ENCODE measurements around the gene CASP4. TPM values are rescaled to one million over a fixed set of nuclear protein-coding genes. Genes with fewer than 3 reads are reported as not detected.

CASP4 gene
- total RNA-seq: not detected in 2 replicates
- long read RNA-seq: 0 reads

- no peak for DNase-seq (ENCODE audit: low read depth, low spot score)
- H3K9me3 Mint-ChIP-seq: peaks cover 7% of the 10 kb centered on the region
- no peaks in the 10 kb centered on the region for H3K27me3 Mint-ChIP-seq (ENCODE audit: low read depth)
- no peaks in the 10 kb centered on the region for H3K36me3 Mint-ChIP-seq (ENCODE audit: low read depth)
- no peak within 1 kb of the TSS for H3K4me3 Mint-ChIP-seq
- no peaks in the 10 kb centered on the region for H3K4me1 Mint-ChIP-seq
- no peak for TF ChIP-seq CTCF (conservative IDR thresholded peaks at IDR 0.05)
- H3K27ac Mint-ChIP-seq (ENCODE audit: unreplicated experiment): no peak within 1 kb of the TSS
These were observed at the start of gene CASP4 for GRCh38 chr11:104968355-104968855. Gene CASP4, minus strand, starts transcription at chr11:104968574. Its CDS starts 49 bp downstream, at chr11:104968525.

GRCh38 chr11:105007463-105007862, 39.1 kb upstream of the CASP4 start:
- no peak overlapping the region for H3K27ac Mint-ChIP-seq (ENCODE audit: unreplicated experiment)
- TF ChIP-seq CTCF (conservative IDR thresholded peaks at IDR 0.05): no peak
- H3K9me3 Mint-ChIP-seq: no peaks in the 10 kb centered on the region
- H3K36me3 Mint-ChIP-seq (ENCODE audit: low read depth): no peaks in the 10 kb centered on the region
- H3K27me3 Mint-ChIP-seq (ENCODE audit: low read depth): no peaks in the 10 kb centered on the region
- no peaks in the 10 kb centered on the region for H3K4me1 Mint-ChIP-seq
- no peak for DNase-seq (ENCODE audit: low read depth, low spot score)
- H3K4me3 Mint-ChIP-seq: no peak overlapping the region

GRCh38 chr11:105005451-105005845, 37.1 kb upstream of the CASP4 start:
- Mint-ChIP-seq H3K4me1 (no peaks in the 10 kb centered on the region), H3K36me3 (ENCODE audit: low read depth) (no peaks in the 10 kb centered on the region), H3K9me3 (peaks cover 6% of the 10 kb centered on the region), H3K27me3 (ENCODE audit: low read depth) (no peaks in the 10 kb centered on the region), H3K4me3 (no peak overlapping the region), H3K27ac (ENCODE audit: unreplicated experiment) (no peak overlapping the region)
- no peak for DNase-seq (ENCODE audit: low read depth, low spot score)
- TF ChIP-seq CTCF (conservative IDR thresholded peaks at IDR 0.05): no peak

GRCh38 chr11:105004021-105004420, 35.6 kb upstream of the CASP4 start:
- no peak for DNase-seq (ENCODE audit: low read depth, low spot score)
- no peak overlapping the region for H3K27ac Mint-ChIP-seq (ENCODE audit: unreplicated experiment)
- H3K4me1 Mint-ChIP-seq: no peaks in the 10 kb centered on the region

GRCh38 chr11:105003151-105003550, 34.8 kb upstream of the CASP4 start:
- Mint-ChIP-seq H3K36me3 (ENCODE audit: low read depth) (no peaks in the 10 kb centered on the region), H3K27me3 (ENCODE audit: low read depth) (no peaks in the 10 kb centered on the region), H3K27ac (ENCODE audit: unreplicated experiment) (no peak overlapping the region), H3K4me1 (no peaks in the 10 kb centered on the region), H3K4me3 (no peak overlapping the region), H3K9me3 (peaks cover 6% of the 10 kb centered on the region)
- no peak for TF ChIP-seq CTCF (conservative IDR thresholded peaks at IDR 0.05)
- no peak for DNase-seq (ENCODE audit: low read depth, low spot score)

More at GRCh38 chr11:105004021-105004420, 35.6 kb upstream of the CASP4 start:
- Mint-ChIP-seq H3K27me3 (ENCODE audit: low read depth) (no peaks in the 10 kb centered on the region), H3K36me3 (ENCODE audit: low read depth) (no peaks in the 10 kb centered on the region), H3K4me3 (no peak overlapping the region), H3K9me3 (peaks cover 6% of the 10 kb centered on the region)
- TF ChIP-seq CTCF (conservative IDR thresholded peaks at IDR 0.05): no peak

Data from neural crest cell (in vitro differentiated cells).